SK-N-SH (cell line): Measurements from ENCODE around the gene MLLT6. TPM values are rescaled to one million over a fixed set of nuclear protein-coding genes. Genes with fewer than 3 reads are reported as not detected.

Experiments used
- CTCF ChIA-PET: fragments of 300-600, 350-600 bp; formaldehyde crosslinking; extraction: SDS; loops from one replicate; lab custom pipeline; 2021; lab: Yijun Ruan, JAX
- POLR2A ChIA-PET: fragments of 350-600 bp; sonication (Branson Sonifier 250); formaldehyde crosslinking; extraction: SDS; loops from one replicate; lab custom pipeline; 2020; ENCODE audit warnings: antibody characterized with exemption, inconsistent platforms; lab: Yijun Ruan, JAX
- DNase-seq: peaks from one replicate; pipeline ENCODE4 v3.0.0; 2012
- H2AFZ ChIP-seq: fragments of 200-600 bp; sonication (generic); 2 replicates; pipeline ENCODE4 v1.8.1; 2016; ENCODE audit warnings: antibody characterized with exemption, mild to moderate bottlenecking, low read depth
- H3F3A ChIP-seq: fragments of 200-600 bp; sonication (generic); replicated peaks from 2 replicates; pipeline ENCODE3; 2016; ENCODE audit warnings: antibody characterized with exemption, mild to moderate bottlenecking; ENCODE audit not compliant: insufficient read depth
- H3K27ac ChIP-seq, 2 experiments: fragments of 200-500 bp in 1 of 2; fragments of 200-600 bp in 1 of 2; sonication (Bioruptor generic) in 1 of 2; sonication (generic), shearing (Covaris generic) in 1 of 2; 2 replicates each; pipeline versions ENCODE4 v1.5.1 to v1.6.1; 2014 to 2016; ENCODE audit warnings: low read depth in 2 of 2, inconsistent platforms in 1 of 2, low read length in 1 of 2, mild to moderate bottlenecking in 1 of 2, mixed read lengths in 1 of 2
- H3K27me3 ChIP-seq: fragments of 200-600 bp; sonication (generic), shearing (Covaris generic); 2 replicates; pipeline ENCODE4 v1.6.1; 2016; ENCODE audit warnings: mixed run types; ENCODE audit not compliant: insufficient read depth
- H3K36me3 ChIP-seq, 2 experiments: fragments of 200-500 bp in 1 of 2; fragments of 200-600 bp in 1 of 2; sonication (Bioruptor generic) in 1 of 2; sonication (generic) in 1 of 2; replicated peaks in 1 of 2; 2 replicates each; pipeline versions ENCODE3 to v1.5.1; 2014 to 2016; ENCODE audit warnings: low read length in 1 of 2, mild to moderate bottlenecking in 1 of 2; ENCODE audit not compliant: insufficient read depth in 2 of 2, control insufficient read depth in 1 of 2
- H3K4me1 ChIP-seq, 2 experiments: fragments of 200-500 bp in 1 of 2; fragments of 200-600 bp in 1 of 2; sonication (Bioruptor generic) in 1 of 2; sonication (generic), shearing (Covaris generic) in 1 of 2; 2 replicates each; pipeline versions ENCODE4 v1.5.1 to v1.6.1; 2014 to 2016; ENCODE audit warnings: low read depth in 1 of 2, low read length in 1 of 2, mixed run types in 1 of 2; ENCODE audit not compliant: insufficient read depth in 2 of 2, control insufficient read depth in 1 of 2
- H3K4me2 ChIP-seq: fragments of 200-600 bp; sonication (generic), shearing (Covaris generic); 2 replicates; pipeline ENCODE4 v1.6.1; 2017; ENCODE audit warnings: mixed run types
- H3K4me3 ChIP-seq, 2 experiments: fragments of 200-500 bp in 1 of 2; fragments of 200-600 bp in 1 of 2; sonication (Bioruptor generic) in 1 of 2; sonication (generic), shearing (Covaris generic) in 1 of 2; 2 replicates each; pipeline versions ENCODE4 v1.5.1 to v1.8.1; 2014 to 2016; ENCODE audit warnings: low read depth in 2 of 2, inconsistent platforms in 1 of 2, low read length in 1 of 2, mild to moderate bottlenecking in 1 of 2, mixed read lengths in 1 of 2, moderate library complexity in 1 of 2
- H3K79me2 ChIP-seq: fragments of 200-600 bp; sonication (generic); 2 replicates; pipeline ENCODE4 v1.8.1; 2017; ENCODE audit warnings: mild to moderate bottlenecking; ENCODE audit not compliant: insufficient read depth
- H3K9ac ChIP-seq: fragments of 200-600 bp; sonication (generic); 2 replicates; pipeline ENCODE4 v1.6.1; 2017; ENCODE audit warnings: mixed run types
- H3K9me2 ChIP-seq: fragments of 200-600 bp; sonication (generic); 2 replicates; pipeline ENCODE4 v1.6.1; 2017; ENCODE audit warnings: mixed run types
- H3K9me3 ChIP-seq: fragments of 200-600 bp; sonication (generic); 2 replicates; pipeline ENCODE4 v1.6.1; 2017; ENCODE audit warnings: mixed run types, mild to moderate bottlenecking, moderate library complexity
- H4K20me1 ChIP-seq: fragments of 200-600 bp; sonication (generic); 2 replicates; pipeline ENCODE4 v1.6.1; 2017; ENCODE audit warnings: mild to moderate bottlenecking, mixed run types; ENCODE audit not compliant: insufficient read depth
- CHD2 ChIP-seq: fragments of 150-350 bp; IDR thresholded peaks from 2 replicates; pipeline ENCODE4 v1.6.1; 2018; ENCODE audit warnings: low read length; ENCODE audit not compliant: partially characterized antibody
- ELF1 ChIP-seq: IDR thresholded peaks from 2 replicates; pipeline ENCODE4 v1.4.0; 2012
- EP300 ChIP-seq, 2 experiments: IDR thresholded peaks; 2 replicates each; pipeline versions ENCODE4 v1.4.0 to v1.6.1; 2012; ENCODE audit warnings: borderline replicate concordance in 1 of 2, low read depth in 1 of 2, low read length in 1 of 2
- FOXJ3 ChIP-seq: sonication (generic); formaldehyde crosslinking; IDR thresholded peaks from 2 replicates; pipeline ENCODE4 v1.5.1; 2020; ENCODE audit warnings: mild to moderate bottlenecking, missing genetic modification reagents
- GABPA ChIP-seq: IDR thresholded peaks from 2 replicates; pipeline ENCODE4 v1.4.0; 2012; ENCODE audit warnings: low read depth, mild to moderate bottlenecking
- GATA2 ChIP-seq: sonication (generic); formaldehyde crosslinking; IDR thresholded peaks from 2 replicates; pipeline ENCODE4 v1.5.0; 2020; ENCODE audit warnings: mild to moderate bottlenecking, missing genetic modification reagents
- MEF2A ChIP-seq: IDR thresholded peaks from 2 replicates; pipeline ENCODE4 v1.4.0; 2012; ENCODE audit warnings: low read depth, borderline replicate concordance
- MXI1 ChIP-seq: IDR thresholded peaks from 2 replicates; pipeline ENCODE4 v1.6.1; 2012; ENCODE audit warnings: mild to moderate bottlenecking, low read depth, low read length, improper control_type of control experiment
- NRF1 ChIP-seq: IDR thresholded peaks from 2 replicates; pipeline ENCODE4 v1.6.1; 2012; ENCODE audit warnings: low read depth, mild to moderate bottlenecking, low read length
- PBX3 ChIP-seq: IDR thresholded peaks from 2 replicates; pipeline ENCODE4; 2012
- RAD21 ChIP-seq: IDR thresholded peaks from 2 replicates; pipeline ENCODE4 v1.6.1; 2012; ENCODE audit warnings: mild to moderate bottlenecking, low read length
- RCOR1 ChIP-seq: fragments of 150-350 bp; IDR thresholded peaks from 2 replicates; pipeline ENCODE4 v1.6.1; 2017; ENCODE audit warnings: antibody characterized with exemption, low read length
- RFX5 ChIP-seq: IDR thresholded peaks from 2 replicates; pipeline ENCODE4 v1.6.1; 2012; ENCODE audit warnings: mild to moderate bottlenecking, improper control_type of control experiment, low read length
- SIN3A ChIP-seq: IDR thresholded peaks from 2 replicates; pipeline ENCODE4 v1.6.1; 2012; ENCODE audit warnings: low read depth, mild to moderate bottlenecking, low read length, moderate library complexity, borderline replicate concordance
- TAF1 ChIP-seq: IDR thresholded peaks from 2 replicates; pipeline ENCODE4 v1.6.1; 2012; ENCODE audit warnings: low read depth, mild to moderate bottlenecking, low read length, moderate library complexity, borderline replicate concordance
- TEAD4 ChIP-seq: IDR thresholded peaks from 2 replicates; pipeline ENCODE4 v1.4.0; 2012; ENCODE audit warnings: mild to moderate bottlenecking, borderline replicate concordance; ENCODE audit not compliant: insufficient read depth
- USF1 ChIP-seq: IDR thresholded peaks from 2 replicates; pipeline ENCODE4 v1.4.0; 2012; ENCODE audit warnings: low read depth, borderline replicate concordance
- USF2 ChIP-seq: fragments of 150-350 bp; IDR thresholded peaks from 2 replicates; pipeline ENCODE4 v1.6.1; 2017; ENCODE audit warnings: antibody characterized with exemption, low read length, low read depth, borderline replicate concordance
- WGBS: methylation state at CpG from one replicate; pipeline ENCODE4 v1.1.6; 2017; ENCODE audit warnings: low lambda C conversion rate; 5-methylcytosine and 5-hydroxymethylcytosine counted together
- polyA plus RNA-seq, 3 experiments: library from polyadenylated mRNA; depleted of rRNA; stranded (reverse); fragments of >200 nt; gene quantifications; 2 replicates each; pipeline ENCODE4 v1.2.3, GENCODE V29; 2012
- TF ChIP-seq, protein P1 (sequence below): fragments of 150-350 bp; IDR thresholded peaks from 2 replicates; pipeline ENCODE4 v1.6.1; 2016; ENCODE audit warnings: mild to moderate bottlenecking, low read depth, low read length
- TF ChIP-seq, protein P2 (sequence below): IDR thresholded peaks from 2 replicates; pipeline ENCODE4 v1.6.1; 2012; ENCODE audit warnings: mild to moderate bottlenecking, low read depth, low read length, moderate library complexity

Gene MLLT6
- polyA plus RNA-seq, 1 of the 3 experiments (the other 2 are of a cell fraction), result 41.5 TPM

GRCh38 chr17:38721802-38722201, 16.7 kb downstream of the MLLT6 start (continued):
- TF ChIP-seq USF2, result no peak

- H2AFZ ChIP-seq, result no peak overlapping the region
- peaks cover 12% of the 10 kb centered on the region for H3F3A ChIP-seq
- CTCF ChIA-PET, result interaction anchor here (0.9 to 5.4 kb wide), 8 partner anchors 10 to 60 kb away, joined by 3 to 36 read pairs (median 4); no protein-coding TSS in a partner anchor
- 41% methylated on average over 3 of the region's 16 CpGs for WGBS
- no peaks in the 10 kb centered on the region for H3K27me3 ChIP-seq
- H3K36me3 ChIP-seq, result peaks cover 8 to 29% of the 10 kb centered on the region in 2 experiments
- no peak overlapping the region for H3K9ac ChIP-seq
- peak; percentile 94 for DNase-seq
- H3K4me1 ChIP-seq, result peaks cover 7 to 41% of the 10 kb centered on the region in 2 experiments; a peak in 1 of 4 replicates
- H3K4me2 ChIP-seq, result peak overlapping the region; percentile 60; the same call in 1 of the 2 replicates
- H3K9me3 ChIP-seq, result no peaks in the 10 kb centered on the region
- H3K9me2 ChIP-seq, result no peaks in the 10 kb centered on the region
- no peaks in the 10 kb centered on the region for H4K20me1 ChIP-seq
- POLR2A ChIA-PET, result interaction anchor here (0.9 to 1.9 kb wide), 10 partner anchors 9 to 50 kb away, joined by 3 to 14 read pairs (median 4); partner anchors contain the start of genes EPOP, MLLT6 and PSMB3
- no peaks in the 10 kb centered on the region for H3K79me2 ChIP-seq
- no peak overlapping the region; a peak in 1 of 4 replicates for H3K4me3 ChIP-seq
- peak overlapping the region; percentile 32 to 95; a peak in 3 of 4 replicates for H3K27ac ChIP-seq
- TF ChIP-seq, protein P1, sequence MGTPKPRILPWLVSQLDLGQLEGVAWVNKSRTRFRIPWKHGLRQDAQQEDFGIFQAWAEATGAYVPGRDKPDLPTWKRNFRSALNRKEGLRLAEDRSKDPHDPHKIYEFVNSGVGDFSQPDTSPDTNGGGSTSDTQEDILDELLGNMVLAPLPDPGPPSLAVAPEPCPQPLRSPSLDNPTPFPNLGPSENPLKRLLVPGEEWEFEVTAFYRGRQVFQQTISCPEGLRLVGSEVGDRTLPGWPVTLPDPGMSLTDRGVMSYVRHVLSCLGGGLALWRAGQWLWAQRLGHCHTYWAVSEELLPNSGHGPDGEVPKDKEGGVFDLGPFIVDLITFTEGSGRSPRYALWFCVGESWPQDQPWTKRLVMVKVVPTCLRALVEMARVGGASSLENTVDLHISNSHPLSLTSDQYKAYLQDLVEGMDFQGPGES, result no peak
- TF ChIP-seq MEF2A (no peak), EP300 (IDR thresholded peaks at IDR 0.05; ENCODE audit: borderline replicate concordance in 1 of 2, low read depth in 1 of 2, low read length in 1 of 2) (peak in 1 of 2 experiments; percentile 58; a peak in 1 of 4 replicates), ELF1 (no peak), FOXJ3 (CRISPR knock-in tag) (peak; percentile 66), USF2 (no peak), TAF1 (no peak), GATA2 (CRISPR knock-in tag) (0 out of 2 replicates have a peak, but pooled peaks have one; percentile 21), RFX5 (no peak), USF1 (no peak), PBX3 (no peak), CHD2 (peak; percentile 56), MXI1 (peak; percentile 77), SIN3A (no peak), TEAD4 (no peak), RAD21 (0 out of 2 replicates have a peak, but pooled peaks have one; percentile 3), RCOR1 (0 out of 2 replicates have a peak, but pooled peaks have one; percentile 20), GABPA (no peak), NRF1 (no peak)
- TF ChIP-seq, protein P2, sequence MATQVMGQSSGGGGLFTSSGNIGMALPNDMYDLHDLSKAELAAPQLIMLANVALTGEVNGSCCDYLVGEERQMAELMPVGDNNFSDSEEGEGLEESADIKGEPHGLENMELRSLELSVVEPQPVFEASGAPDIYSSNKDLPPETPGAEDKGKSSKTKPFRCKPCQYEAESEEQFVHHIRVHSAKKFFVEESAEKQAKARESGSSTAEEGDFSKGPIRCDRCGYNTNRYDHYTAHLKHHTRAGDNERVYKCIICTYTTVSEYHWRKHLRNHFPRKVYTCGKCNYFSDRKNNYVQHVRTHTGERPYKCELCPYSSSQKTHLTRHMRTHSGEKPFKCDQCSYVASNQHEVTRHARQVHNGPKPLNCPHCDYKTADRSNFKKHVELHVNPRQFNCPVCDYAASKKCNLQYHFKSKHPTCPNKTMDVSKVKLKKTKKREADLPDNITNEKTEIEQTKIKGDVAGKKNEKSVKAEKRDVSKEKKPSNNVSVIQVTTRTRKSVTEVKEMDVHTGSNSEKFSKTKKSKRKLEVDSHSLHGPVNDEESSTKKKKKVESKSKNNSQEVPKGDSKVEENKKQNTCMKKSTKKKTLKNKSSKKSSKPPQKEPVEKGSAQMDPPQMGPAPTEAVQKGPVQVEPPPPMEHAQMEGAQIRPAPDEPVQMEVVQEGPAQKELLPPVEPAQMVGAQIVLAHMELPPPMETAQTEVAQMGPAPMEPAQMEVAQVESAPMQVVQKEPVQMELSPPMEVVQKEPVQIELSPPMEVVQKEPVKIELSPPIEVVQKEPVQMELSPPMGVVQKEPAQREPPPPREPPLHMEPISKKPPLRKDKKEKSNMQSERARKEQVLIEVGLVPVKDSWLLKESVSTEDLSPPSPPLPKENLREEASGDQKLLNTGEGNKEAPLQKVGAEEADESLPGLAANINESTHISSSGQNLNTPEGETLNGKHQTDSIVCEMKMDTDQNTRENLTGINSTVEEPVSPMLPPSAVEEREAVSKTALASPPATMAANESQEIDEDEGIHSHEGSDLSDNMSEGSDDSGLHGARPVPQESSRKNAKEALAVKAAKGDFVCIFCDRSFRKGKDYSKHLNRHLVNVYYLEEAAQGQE, result no peak
Measured at GRCh38 chr17:38724337-38724988, 19.4 kb downstream of the MLLT6 start.
